Renal pelvis (tissue), 12 donors: ENCODE data around the gene SLC13A5. TPM values are rescaled to one million over a fixed set of nuclear protein-coding genes. Genes with fewer than 3 reads are reported as not detected.
"Not testable (repeated sequence)": the region's sequence is repeated elsewhere in the genome, so short reads cannot be mapped to it uniquely, and the experiment has no call there.

Experiments
- DNase-seq: peaks from one replicate; pipeline ENCODE4 v3.0.0-alpha.2; 2013
- long read RNA-seq, 16 experiments: transcript quantifications; one replicate each; lab custom pipeline, GENCODE V29; 2026
- polyA plus RNA-seq, 3 donors: library from polyadenylated mRNA; unstranded; fragments of 120-200 nt; gene quantifications; one replicate each; pipeline ENCODE4 v1.2.1, GENCODE V29; 2013; ENCODE audit not compliant: insufficient read length in 3 of 3

Gene SLC13A5
- 1 to 10 TPM; 2.7 to 5.1 (median 4.9) TPM for polyA plus RNA-seq
- long read RNA-seq, donor 1, full-length matches to known transcripts = 1 of 1 reads
- long read RNA-seq, donor 1, partial matches to known transcripts = 0 of 1 reads
- long read RNA-seq, donor 1, other reads (novel, unspliced or antisense) = 0 of 1 reads
- long read RNA-seq, donor 2, full-length matches to known transcripts = 2 of 2 reads
- long read RNA-seq, donor 2, partial matches to known transcripts = 0 of 2 reads
- long read RNA-seq, donor 2, other reads (novel, unspliced or antisense) = 0 of 2 reads
- long read RNA-seq, donor 3 = 0 reads
- long read RNA-seq, donor 4, full-length matches to known transcripts = 4 of 4 reads
- long read RNA-seq, donor 4, partial matches to known transcripts = 0 of 4 reads
- long read RNA-seq, donor 4, other reads (novel, unspliced or antisense) = 0 of 4 reads
- long read RNA-seq, donor 5, full-length matches to known transcripts = 3 of 3 reads
- long read RNA-seq, donor 5, partial matches to known transcripts = 0 of 3 reads
- long read RNA-seq, donor 5, other reads (novel, unspliced or antisense) = 0 of 3 reads
- long read RNA-seq, donor 6, full-length matches to known transcripts = 4 of 4 reads
- long read RNA-seq, donor 6, partial matches to known transcripts = 0 of 4 reads
- long read RNA-seq, donor 6, other reads (novel, unspliced or antisense) = 0 of 4 reads
- long read RNA-seq, donor 7, full-length matches to known transcripts = 3 of 3 reads
- long read RNA-seq, donor 7, partial matches to known transcripts = 0 of 3 reads
- long read RNA-seq, donor 7, other reads (novel, unspliced or antisense) = 0 of 3 reads
- long read RNA-seq, donor 8 = 0 reads
- long read RNA-seq, donor 9, full-length matches to known transcripts = 2 of 2 reads
- long read RNA-seq, donor 9, partial matches to known transcripts = 0 of 2 reads
- long read RNA-seq, donor 9, other reads (novel, unspliced or antisense) = 0 of 2 reads
- long read RNA-seq, donor 10, full-length matches to known transcripts = 2 of 2 reads
- long read RNA-seq, donor 10, partial matches to known transcripts = 0 of 2 reads
- long read RNA-seq, donor 10, other reads (novel, unspliced or antisense) = 0 of 2 reads
- long read RNA-seq, donor 11, full-length matches to known transcripts = 2 of 2 reads
- long read RNA-seq, donor 11, partial matches to known transcripts = 0 of 2 reads
- long read RNA-seq, donor 11, other reads (novel, unspliced or antisense) = 0 of 2 reads
- long read RNA-seq, donor 12, full-length matches to known transcripts = 1 of 1 reads
- long read RNA-seq, donor 12, partial matches to known transcripts = 0 of 1 reads
- long read RNA-seq, donor 12, other reads (novel, unspliced or antisense) = 0 of 1 reads
- long read RNA-seq, donor 13, full-length matches to known transcripts = 4 of 4 reads
- long read RNA-seq, donor 13, partial matches to known transcripts = 0 of 4 reads
- long read RNA-seq, donor 13, other reads (novel, unspliced or antisense) = 0 of 4 reads
- long read RNA-seq, donor 14 = 0 reads
- long read RNA-seq, donor 15 = 0 reads
- long read RNA-seq, donor 16 = 0 reads

DNA sequence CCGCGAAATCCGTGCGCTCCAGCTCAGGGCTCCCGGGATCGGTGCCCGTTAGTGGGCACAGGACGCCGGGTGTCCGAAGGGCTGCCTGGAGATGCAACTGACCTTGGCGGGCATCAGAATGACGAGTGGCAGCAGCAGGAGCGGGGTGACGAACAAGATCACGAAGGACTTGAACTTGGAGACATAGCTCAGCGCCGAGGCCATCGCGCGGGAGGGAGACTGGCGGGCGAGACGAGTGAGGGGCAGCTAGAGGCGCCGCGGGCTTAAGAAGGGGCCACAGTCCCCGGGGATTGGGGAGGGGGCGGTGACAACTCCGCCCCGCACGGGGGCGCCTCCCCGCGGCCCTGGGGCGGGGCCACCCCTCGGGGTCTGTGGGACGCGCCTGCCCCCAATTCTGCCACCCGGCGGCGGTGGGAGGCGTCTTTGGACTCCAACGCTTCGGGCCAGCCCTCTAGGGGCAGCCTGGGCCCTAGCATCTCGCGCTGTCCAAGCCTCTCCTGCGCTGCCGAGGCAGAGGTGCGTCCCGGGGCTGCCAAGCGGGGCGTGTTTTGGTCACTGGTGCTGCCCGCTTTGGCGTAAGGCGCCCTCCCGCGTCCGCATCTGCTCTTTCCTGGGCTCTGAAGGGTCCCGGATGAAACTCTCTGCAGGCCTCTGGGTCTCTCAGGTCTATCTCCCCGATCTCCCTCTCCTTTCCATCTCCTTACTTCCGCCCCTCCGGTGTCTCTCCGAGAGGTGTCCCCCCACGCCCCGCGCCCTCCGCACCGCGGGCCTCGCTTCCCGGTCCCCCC lies at the start of gene SLC13A5:
Gene SLC13A5, minus strand, starts transcription at position 240 of the 788 bp plus-strand sequence. Its CDS starts 36 bp downstream, at position 204.
- DNase-seq = peak; percentile 30

DNA sequence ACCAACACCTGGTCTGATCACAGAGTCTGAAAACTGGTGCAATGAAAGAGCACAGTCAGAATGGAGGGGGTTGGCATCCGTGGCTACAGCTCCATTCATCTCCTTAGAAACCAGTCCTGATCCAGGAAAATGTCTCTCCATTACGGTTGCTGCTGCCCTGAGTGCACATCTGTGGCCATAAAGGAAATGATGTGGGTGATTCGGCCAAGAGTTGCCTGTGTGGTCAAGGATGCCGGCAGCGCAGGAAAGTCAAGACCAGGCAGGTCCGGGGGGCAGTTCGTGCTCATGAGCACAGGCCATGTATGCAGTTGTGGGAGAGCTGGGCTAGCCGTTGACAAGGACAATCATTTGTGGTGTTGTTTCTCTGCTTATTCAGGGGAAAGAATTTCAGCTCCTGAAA lies 48.6 kb upstream of the SLC13A5 start:
- DNase-seq = no peak

DNA sequence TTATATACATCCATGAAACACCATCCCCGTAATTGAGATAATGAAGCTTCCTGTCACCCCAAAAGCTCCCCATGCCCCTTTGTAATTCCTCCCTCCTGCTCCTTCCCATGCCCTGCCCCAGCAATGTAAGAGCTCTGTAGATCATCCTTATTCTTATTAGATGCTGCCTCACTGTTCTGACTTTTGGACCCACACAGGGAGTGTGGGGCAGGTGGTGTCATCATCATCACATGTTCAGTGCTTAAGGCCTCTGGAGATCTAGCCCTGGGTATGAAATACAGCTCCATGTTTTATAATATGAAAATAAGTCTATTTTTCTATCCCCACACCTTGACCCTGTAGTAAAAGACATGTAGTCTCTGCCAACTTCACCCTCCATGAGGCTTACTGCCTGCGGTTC lies 44.6 kb upstream of the SLC13A5 start:
- DNase-seq = no peak

DNA sequence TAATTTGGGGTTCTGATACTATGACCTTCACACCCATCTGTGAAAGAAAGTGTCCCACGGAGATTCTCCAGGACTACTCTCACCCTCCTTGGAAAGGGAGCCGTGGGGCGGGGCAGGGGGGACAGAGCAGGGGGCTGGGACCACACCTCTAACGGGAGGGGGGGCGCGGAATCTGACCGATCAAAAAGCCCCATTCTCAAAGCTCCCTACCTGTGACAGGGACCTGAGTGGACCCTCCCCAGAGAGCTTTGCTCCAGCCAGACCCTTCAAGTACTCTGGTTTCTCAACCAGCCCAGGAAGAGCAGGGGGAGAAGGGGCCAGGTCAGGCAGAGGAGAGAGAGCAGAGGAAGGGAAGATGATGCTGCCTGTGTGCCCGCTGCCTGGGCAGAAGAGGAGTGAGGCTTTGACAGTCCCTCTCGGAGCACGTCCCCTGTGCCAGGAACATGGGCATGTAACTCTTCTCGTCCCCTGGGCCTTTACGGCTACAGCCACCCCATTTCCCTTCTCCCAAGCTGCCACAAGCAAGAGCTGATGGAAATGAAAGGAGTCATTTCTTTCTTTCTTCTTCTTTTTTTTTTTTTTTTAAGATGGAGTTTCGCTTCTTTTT lies 43.4 kb upstream of the SLC13A5 start:
- DNase-seq = no peak

DNA sequence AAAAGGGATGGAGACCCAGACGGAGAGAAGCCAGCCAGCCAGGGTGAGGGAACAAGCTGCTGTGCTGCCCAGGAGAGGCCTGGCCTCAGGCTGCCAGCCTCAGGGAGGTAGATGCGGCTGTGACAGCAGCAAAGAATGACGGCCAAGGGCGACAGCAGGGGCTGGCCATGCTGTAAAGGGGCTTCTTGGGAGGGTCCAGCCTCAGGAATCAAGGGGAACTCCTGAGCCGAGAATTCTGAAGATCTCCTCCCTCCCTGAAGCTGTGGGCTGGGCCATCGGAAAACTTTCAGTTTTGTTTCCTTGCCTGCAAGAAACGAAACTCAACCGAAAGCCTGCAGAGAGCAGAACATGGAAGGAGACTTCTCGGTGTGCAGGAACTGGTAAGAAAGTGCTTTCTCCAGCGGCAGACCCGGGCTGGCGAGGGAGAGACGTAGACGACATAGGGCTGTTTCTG lies 42.6 kb upstream of the SLC13A5 start, which contains the start of gene XAF1:
Gene XAF1, plus strand, starts transcription at position 316 of the 454 bp plus-strand sequence. Its CDS starts 33 bp downstream, at position 349.
- no peak for DNase-seq

DNA sequence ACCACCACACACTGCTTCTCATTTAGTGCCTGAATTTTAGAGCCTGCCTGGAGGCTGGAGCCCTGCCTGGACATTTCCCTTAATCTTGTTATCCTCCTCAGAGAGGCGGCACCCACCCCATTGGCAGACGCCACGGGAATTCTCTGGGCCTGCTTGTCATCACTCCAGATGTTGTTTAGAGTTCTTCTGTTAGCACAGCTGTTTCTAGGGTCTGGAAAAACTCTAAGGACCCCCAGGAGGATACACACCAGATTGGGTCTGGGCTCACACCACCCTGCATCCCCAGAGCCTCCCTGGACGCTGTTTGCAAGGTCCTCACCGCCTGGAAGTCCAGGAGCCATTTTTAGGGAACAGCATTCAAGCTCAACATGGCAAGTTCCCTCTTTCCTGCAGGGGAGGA lies 42.1 kb upstream of the SLC13A5 start:
- no peak for DNase-seq

DNA sequence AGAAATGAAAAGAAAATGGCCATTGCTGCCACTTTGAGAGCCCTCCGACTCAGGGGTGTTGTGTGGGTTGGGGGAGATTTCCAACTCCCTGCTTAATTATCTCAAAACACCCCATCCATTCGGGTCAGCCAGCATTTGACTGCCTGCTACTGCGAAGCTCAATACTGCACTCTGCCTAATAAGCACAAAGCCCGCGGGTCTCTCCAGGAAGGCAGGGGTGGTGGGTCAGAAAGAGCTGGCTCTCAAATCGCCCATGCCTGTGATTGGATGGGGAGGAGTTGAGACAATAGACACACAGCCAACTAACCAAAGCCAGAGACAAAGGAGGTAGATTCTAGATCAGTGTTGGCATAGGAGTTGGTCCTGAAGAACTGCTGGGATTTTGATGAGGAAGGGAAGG lies 40.4 kb upstream of the SLC13A5 start:
- no peak for DNase-seq

DNA sequence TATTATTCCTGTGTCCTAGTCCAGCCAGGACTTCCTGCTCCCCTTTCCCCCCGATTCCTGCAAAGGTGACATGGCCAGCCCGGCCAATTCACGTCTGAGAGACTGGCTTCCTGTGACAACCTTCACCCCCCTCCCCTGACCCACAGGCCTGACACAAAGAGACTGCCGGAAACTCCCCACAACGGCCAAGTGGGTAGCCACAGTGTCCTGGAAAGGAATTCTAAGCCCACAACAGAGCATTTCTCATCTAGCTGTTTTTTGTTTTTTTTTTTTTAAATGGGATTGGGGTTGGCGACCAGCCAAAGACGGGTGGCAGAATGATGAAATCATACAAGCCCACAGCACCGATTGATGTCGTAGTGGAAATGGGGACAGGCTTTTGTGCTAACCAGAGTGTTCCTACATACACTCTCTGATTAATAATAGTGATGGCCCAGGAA lies 39.9 kb upstream of the SLC13A5 start:
- DNase-seq = peak; percentile 39

DNA sequence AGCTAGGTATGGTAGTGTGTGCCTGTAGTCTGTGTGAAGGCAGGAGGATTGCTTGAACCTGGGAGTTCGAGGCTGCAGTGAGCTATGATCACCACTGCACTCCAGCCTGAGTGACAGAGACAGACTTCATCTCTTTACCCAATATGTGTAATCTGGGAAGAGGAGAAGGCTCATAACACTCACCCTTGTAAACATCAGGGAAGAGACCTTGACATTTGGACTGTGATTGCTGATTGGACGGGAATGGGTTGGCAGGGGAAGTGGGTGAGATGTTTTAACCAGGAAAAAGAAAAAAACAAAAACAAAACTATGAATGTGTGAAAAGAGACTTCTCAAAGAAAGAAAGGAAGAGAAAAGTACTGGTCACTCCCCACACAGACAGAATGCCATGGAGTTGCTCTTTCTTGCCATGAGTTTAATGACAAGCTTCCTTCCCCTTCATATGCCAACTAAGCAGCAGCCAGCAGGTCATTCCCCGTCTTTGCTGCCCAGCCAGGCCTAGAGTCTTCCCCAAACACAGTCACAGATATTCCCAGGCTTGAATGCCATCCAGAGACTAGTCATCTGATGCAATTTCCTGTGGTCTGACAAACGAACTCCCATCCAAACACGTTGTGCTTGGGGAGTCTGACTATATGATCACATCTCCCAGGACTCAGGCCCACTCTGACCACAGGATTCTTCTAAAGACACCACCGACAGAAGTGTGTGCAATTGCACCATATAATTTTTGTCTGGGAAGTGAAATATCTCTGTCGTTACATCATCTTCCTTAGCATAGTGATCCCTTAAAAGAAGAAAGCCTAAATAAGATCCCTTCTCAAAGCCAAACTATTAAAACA lies 39.1 kb upstream of the SLC13A5 start:
- no peak for DNase-seq

DNA sequence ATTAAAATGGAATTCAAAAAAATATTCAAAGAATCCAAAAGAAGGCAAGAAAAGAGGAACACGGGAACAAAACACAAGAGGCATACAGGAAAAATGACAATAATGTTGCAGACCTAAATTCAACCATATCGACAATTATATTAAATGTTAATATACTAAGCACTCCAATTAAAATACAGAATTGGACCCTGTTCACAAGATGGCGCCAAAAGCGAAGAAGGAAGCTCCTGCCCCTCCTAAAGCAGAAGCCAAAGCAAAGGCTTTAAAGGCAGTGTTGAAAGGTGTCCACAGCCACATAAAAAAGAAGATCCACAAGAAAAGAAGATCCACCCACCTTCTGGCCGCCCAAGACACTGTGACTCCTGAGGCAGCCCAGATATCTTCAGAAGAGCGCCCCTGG lies 36.4 kb upstream of the SLC13A5 start:
- DNase-seq = no peak

DNA sequence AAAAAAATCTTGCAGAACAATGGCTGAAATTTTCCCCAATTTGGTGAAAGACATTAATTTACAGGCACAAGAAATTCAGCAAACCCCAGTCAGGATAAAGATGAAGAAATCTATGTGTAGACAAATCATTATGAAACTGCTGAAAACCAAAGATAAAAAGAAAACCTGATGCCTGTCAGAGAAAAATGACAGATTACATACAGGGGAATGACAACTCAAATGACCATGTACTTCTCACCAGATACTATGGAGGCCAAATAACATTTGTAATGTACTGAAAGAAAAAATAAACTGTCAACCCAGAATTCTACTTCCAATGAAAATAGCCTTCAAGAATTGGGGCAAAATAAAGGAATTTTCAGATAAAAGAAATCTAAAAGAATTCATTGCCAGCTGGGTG lies 35.4 kb upstream of the SLC13A5 start:
- DNase-seq = no peak

DNA sequence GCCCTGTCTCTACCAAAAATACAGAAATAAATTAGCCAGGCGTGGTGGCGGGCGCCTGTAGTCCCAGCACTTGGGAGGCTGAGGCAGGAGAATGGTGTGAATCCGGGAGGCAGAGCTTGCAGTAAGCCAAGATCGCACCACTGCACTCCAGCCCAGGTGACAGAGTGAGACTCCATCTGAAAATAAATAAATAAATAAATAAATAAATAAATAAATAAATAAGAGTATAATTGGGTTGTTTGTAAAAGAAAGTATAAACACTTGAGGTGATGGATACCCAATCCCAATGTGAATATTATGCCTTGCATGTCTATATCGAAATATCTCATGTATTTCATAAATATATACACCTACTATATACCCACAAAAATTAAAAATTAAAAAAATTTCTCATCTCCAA lies 33.5 kb upstream of the SLC13A5 start:
- not testable (repeated sequence) for DNase-seq

DNA sequence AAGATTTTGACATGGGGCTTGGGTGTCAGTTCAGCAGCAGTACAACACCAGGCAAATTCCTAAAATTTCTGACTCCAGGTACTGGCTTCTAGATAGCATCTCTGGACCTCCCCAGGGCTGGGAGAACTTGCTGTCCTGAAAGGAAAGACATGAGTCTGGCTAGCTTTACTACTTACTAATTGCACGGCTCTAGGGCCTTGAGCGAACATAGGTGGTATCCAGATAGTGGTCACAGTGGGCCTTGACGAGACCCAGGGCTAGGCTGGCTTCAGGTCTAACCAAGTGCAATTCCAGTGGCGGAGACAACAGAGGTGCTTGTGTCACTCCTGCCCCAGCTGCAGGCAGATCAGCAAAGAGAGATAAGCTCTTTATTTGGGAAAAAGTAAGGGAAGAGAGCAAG lies 16.4 kb upstream of the SLC13A5 start:
- no peak for DNase-seq

DNA sequence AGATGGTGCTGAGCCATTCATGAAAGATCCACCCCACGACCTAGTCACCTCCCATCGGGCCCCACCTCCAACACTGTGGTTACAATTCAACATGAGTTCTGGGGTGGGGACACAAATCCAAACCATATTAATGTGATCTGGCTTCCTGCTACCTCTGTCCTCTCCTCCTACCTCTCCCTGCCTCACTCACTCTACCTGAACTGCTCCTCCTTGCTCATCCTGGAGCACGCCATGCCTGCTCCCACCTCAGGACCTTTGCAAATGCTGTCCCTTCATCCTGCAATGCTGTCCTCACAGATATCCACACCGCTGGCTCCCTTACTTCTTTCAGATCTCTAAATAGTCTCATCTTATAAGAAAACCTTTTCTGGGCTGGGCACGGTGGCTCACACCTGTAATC lies 10.8 kb upstream of the SLC13A5 start:
- DNase-seq = no peak

DNA sequence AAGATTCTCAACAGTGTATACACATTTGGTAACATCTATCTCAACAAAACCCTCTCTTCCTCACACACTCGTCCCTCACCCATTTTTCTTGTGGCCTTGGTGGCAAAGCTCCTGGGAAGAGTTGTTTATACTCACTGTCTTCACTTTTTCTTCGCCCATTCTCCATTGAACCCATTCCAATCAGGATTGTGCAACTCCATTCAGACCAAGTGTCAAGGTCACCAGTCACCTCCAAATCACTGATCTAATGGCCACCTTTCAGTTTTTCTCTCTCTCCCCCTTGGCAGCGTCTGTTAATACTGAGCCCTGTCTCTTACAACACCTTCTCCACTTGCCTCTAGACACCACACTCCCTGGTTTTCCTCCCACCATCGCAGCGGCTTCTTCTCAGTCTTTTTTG lies 8.6 kb upstream of the SLC13A5 start:
- DNase-seq = no peak

DNA sequence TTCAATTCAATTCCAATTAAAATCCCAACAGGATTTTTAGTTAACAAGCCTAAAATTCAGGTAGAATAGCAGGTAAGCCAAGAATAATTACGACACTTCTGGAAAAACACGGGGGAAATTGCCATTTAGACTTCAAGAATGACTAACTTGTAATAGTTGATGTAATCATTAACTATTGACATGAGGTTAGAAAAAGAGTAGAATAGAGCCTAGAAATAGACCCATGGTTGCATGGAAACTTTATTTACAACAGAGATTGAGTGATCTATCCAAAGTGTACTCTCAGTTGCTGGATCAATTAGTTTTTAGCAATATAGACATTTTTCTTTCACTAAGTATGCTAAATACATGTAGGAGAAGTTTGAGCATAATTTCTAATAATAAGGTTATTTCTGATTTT lies 3.6 kb upstream of the SLC13A5 start:
- no peak for DNase-seq

DNA sequence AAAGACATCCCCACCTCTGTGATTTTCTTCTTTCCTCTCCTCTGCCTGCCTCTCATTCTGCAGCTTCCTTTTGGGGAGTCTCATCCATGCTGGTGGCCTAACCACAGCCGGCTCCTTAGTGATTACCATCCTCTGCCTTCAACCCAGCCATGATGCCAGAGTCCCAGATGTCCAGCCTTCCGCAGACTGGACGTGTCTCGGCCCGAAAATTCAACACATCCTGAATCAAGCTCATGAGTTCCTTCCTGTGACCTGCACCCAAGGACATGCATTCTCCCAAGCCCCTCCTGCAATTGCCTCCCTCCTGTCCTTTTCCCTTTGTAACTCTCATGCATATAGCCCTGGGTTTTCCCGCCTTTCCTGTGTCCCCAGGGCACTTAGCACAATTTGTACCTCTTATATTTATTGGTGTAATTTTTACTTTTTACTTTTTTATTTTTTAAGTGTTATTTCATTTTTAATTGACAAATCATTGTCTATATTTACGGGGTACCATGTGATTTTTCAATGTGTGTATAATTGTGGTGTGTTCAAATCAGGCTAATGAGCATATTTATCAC lies 1.2 kb upstream of the SLC13A5 start:
- no peak for DNase-seq

DNA sequence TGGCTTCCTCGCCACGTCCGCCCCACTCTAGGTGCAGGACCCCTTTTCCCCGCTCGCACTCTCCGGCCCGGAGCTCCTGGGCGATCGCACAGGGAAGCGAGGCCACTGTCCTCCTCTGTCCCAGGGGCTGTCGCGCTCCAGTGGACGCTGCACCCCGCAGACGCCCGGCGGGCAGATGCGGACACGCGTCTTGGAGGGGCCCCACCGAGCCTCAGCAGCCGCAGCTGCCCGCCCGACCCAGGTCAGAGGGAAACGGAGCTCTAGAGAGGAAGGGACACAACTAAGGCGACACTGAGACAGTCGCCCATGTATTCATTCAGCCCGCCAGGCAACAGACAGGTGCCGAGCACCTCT lies 726 bp upstream of the SLC13A5 start:
- DNase-seq = no peak

DNA sequence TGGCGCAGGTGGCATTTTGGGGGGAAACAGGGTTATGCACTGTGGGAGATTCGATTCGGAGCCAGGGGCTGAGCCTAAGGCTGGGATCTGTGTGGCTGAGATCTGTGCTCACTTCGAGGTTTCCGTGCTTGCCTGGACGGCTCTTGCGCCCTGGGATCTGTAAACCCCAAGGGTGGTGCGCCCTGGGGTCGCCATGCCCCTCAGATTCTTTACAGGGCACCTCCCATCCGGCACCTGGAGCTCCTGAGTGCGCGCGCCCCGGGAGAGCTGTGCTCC lies 377 bp downstream of the SLC13A5 start:
- no peak for DNase-seq
